Small intestine (tissue), 7 donors: ENCODE results near the gene XIAP. TPM values are rescaled to one million over a fixed set of nuclear protein-coding genes. Genes with fewer than 3 reads are reported as not detected.

Experiments used
- DNase-seq, 2 donors: peaks; one replicate each; pipeline versions ENCODE4 v3.0.0 to v3.0.0-alpha.2; 2013
- FAIRE-seq: peaks from 2 replicates; lab custom pipeline; 2012; peaks lifted over from hg19 to GRCh38; lab: Jason Lieb, UNC
- H3K27ac ChIP-seq, 3 donors: one replicate each; pipeline ENCODE4 v1.5.1; 2013; ENCODE audit warnings: low read length in 2 of 3, mild to moderate bottlenecking in 2 of 3, control low read depth in 1 of 3, inconsistent platforms in 1 of 3, low read depth in 1 of 3, moderate library complexity in 1 of 3
- H3K27me3 ChIP-seq, 3 donors: one replicate each; pipeline ENCODE4 v1.6.1; 2013; ENCODE audit warnings: low read length in 3 of 3, inconsistent platforms in 1 of 3; ENCODE audit not compliant: control insufficient read depth in 3 of 3, insufficient read depth in 3 of 3
- H3K36me3 ChIP-seq, 3 donors: one replicate each; pipeline ENCODE4 v1.6.1; 2013; ENCODE audit warnings: low read length in 3 of 3, inconsistent platforms in 1 of 3, low read depth in 1 of 3, mild to moderate bottlenecking in 1 of 3, moderate library complexity in 1 of 3; ENCODE audit not compliant: control insufficient read depth in 3 of 3, insufficient read depth in 2 of 3
- H3K4me1 ChIP-seq, 3 donors: one replicate each; pipeline ENCODE4 v1.6.1; 2013; ENCODE audit warnings: low read length in 2 of 3, inconsistent platforms in 1 of 3, low read depth in 1 of 3, mild to moderate bottlenecking in 1 of 3, moderate library complexity in 1 of 3; ENCODE audit not compliant: control insufficient read depth in 3 of 3, insufficient read depth in 2 of 3
- H3K4me3 ChIP-seq, 3 donors: one replicate each; pipeline ENCODE4 v1.5.1; 2013; ENCODE audit warnings: low read length in 3 of 3, control low read depth in 1 of 3, inconsistent platforms in 1 of 3, low read depth in 1 of 3, mild to moderate bottlenecking in 1 of 3, moderate library complexity in 1 of 3
- H3K9me3 ChIP-seq, 2 donors: one replicate each; pipeline ENCODE4 v1.6.1; 2013; ENCODE audit warnings: low read depth in 1 of 2, low read length in 1 of 2; ENCODE audit not compliant: control insufficient read depth in 2 of 2, insufficient read depth in 1 of 2
- WGBS, 3 donors: extraction: QIAGEN DNeasy Blood & Tissue Kit; methylation state at CpG; one replicate each; pipeline ENCODE4 v1.1.7; 2013; 5-methylcytosine and 5-hydroxymethylcytosine counted together
- polyA plus RNA-seq, 4 donors: library from polyadenylated mRNA; stranded (reverse) in 3 of 4; unstranded in 1 of 4; fragments of 200-250 nt in 3 of 4; fragments of 120-200 nt in 1 of 4; gene quantifications; one replicate each; pipeline versions ENCODE4 v1.2.1 to v1.2.3, GENCODE V29; 2013
- donor health status: healthy with polysubstance abuse.
- donor health status: control.
- donor health status: control.
- donor health status: Bipolar disorder and iron deficiency.
- donor health status: healthy.

The XIAP gene
- polyA plus RNA-seq, 4 donors, result 11.6 to 35.4 (median 14.3) TPM

- FAIRE-seq (no peak), DNase-seq (no peak)
- H3K27me3 ChIP-seq, result no peaks in the 10 kb centered on the region
- WGBS, 3 donors, result 42 to 70% (median 65%) methylated on average over 1 of the region's 1 CpG
- no peaks in the 10 kb centered on the region for H3K4me1 ChIP-seq
- no peaks in the 10 kb centered on the region for H3K9me3 ChIP-seq
- no peaks in the 10 kb centered on the region for H3K36me3 ChIP-seq
- H3K27ac ChIP-seq, result no peak overlapping the region
- H3K4me3 ChIP-seq, result no peak overlapping the region
These were observed 83.2 kb downstream of the XIAP start for GRCh38 chrX:123943074-123943473.

- Histone ChIP-seq H3K4me1 (no peaks in the 10 kb centered on the region), H3K27me3 (no peaks in the 10 kb centered on the region), H3K9me3 (no peaks in the 10 kb centered on the region), H3K27ac (no peak overlapping the region), H3K4me3 (no peak overlapping the region), H3K36me3 (no peaks in the 10 kb centered on the region)
- DNase-seq, result no peak
- 39 to 48% (median 45%) methylated on average over 2 of the region's 2 CpGs for WGBS, 3 donors
- no peak for FAIRE-seq
These were observed 83.6 kb downstream of the XIAP start for GRCh38 chrX:123943488-123943887.

DNA sequence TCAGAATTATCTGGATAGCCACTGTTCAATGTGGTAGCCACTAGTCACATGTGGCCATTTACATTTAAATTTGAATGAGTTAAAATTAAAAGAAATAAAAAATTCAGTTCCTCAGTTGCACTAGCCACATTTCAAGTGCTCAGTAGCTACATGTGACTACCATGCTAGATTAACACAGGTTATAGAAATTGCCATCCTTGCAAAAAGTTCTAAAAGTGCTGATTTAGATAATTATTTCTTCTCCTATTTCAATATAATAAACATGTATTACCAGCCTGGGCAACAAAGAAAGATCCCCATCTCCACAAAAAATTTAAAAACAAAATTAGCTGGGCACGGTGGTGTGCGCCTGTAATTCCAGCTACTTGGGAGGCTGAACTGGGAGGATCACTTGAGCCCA lies 90.0 kb downstream of the XIAP start:
- DNase-seq (no peak), FAIRE-seq (no peak)
- Histone ChIP-seq H3K4me3 (no peak overlapping the region), H3K27me3 (no peaks in the 10 kb centered on the region), H3K27ac (no peak overlapping the region), H3K4me1 (peaks cover 0 to 6% (median 0%) of the 10 kb centered on the region in 3 donors), H3K9me3 (peaks cover 0 to 3% of the 10 kb centered on the region in 2 donors), H3K36me3 (no peaks in the 10 kb centered on the region)
- WGBS, 3 donors, result 88 to 98% (median 98%) methylated on average over 2 of the region's 2 CpGs

GRCh38 chrX:123959281-123960063 lies 99.6 kb downstream of the XIAP start:
- Histone ChIP-seq H3K4me1 (no peaks in the 10 kb centered on the region), H3K27me3 (no peaks in the 10 kb centered on the region), H3K27ac (peak overlapping the region; percentile 83 to 99 (median 98)), H3K36me3 (no peaks in the 10 kb centered on the region), H3K9me3 (no peaks in the 10 kb centered on the region), H3K4me3 (peak overlapping the region; percentile 30 to 87 (median 65))
- DNase-seq (peak; percentile 37 to 58), FAIRE-seq (no peak)
- 2 to 31% (median 7%) methylated on average over 32 to 35 of the region's 35 CpGs for WGBS, 3 donors

DNA sequence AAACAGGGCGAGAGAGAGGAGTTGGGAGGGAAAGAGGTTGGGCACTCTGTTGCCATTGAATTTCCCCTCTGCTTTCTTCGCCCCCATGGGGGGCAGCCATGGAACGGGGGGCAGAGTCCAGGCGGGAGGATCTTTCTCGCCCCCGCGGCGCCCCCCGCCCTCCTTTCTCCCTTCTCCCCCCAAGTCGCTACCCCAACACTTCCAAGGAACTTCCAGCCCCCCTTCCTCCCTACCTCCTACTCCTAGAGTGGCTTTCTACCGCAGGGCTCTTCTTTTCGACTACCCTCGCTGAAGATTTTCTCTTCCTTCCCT lies 101.1 kb downstream of the XIAP start:
- Histone ChIP-seq H3K4me3 (peak overlapping the region; percentile 68 to 85 (median 76)), H3K9me3 (no peaks in the 10 kb centered on the region), H3K27me3 (no peaks in the 10 kb centered on the region), H3K4me1 (no peaks in the 10 kb centered on the region), H3K36me3 (no peaks in the 10 kb centered on the region), H3K27ac (peak overlapping the region; percentile 97 to 100 (median 97))
- 0 to 40% (median 22%) methylated on average over 1 to 13 of the region's 13 CpGs for WGBS, 3 donors
- DNase-seq (no peak), FAIRE-seq (no peak)

DNA sequence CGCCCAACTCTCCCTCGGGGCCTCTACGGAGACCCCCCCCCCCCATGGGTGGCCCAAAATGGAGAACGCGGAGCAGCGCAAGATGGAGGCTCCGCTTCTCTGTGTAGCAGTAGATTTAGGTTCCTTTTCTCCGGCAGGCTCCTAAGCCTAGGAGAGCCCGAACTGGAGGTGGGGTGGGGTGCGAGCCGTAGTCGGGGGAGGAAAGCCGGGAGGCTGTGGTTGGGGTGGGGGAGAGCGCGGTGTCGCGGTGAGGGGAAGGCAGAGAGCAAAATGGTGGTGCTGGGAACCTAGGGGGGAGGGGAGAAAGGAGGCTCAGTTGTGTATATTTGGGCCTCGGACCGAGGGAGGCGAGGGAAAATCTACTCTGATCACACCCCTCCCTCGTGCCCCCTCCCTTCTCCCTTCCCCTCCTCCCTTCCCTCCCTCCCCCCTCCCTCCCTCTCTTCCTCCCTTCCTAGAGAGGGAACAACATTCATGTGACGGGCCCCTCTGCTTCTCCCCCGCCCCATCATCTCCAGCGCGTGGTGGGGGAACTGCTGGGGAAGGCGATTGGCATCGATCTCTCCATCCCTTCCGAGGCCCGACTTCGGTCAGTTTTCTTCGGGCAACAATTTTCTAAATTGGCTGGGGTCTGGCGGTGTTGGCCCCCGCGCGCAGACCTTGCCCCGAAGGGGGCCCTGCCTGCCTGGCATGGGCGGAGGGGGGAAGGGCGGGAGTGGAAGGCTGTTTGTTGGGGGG lies 101.6 kb downstream of the XIAP start, which contains the start of gene STAG2:
STAG2 (plus strand) TSS at position 439 of the 738 bp plus-strand sequence. CDS start 60,922 bp downstream, outside the sequence.
- DNase-seq, result peak; percentile 68 to 76
- Histone ChIP-seq H3K9me3 (no peaks in the 10 kb centered on the region), H3K4me1 (no peaks in the 10 kb centered on the region), H3K36me3 (no peaks in the 10 kb centered on the region), H3K27me3 (no peaks in the 10 kb centered on the region), H3K4me3 (peak within 1 kb of the TSS; percentile 68 to 85 (median 76)), H3K27ac (peak within 1 kb of the TSS; percentile 97 to 100 (median 97))
- 1 to 48% (median 18%) methylated on average over 16 to 36 of the region's 38 CpGs for WGBS, 3 donors
- FAIRE-seq, result no peak

- peak overlapping the region; percentile 91 to 100 (median 97) for H3K27ac ChIP-seq
- no peaks in the 10 kb centered on the region for H3K9me3 ChIP-seq
- WGBS, 3 donors, result 0 to 42% (median 5%) methylated on average over 22 to 23 of the region's 23 CpGs
- peak overlapping the region; percentile 68 to 85 (median 76) for H3K4me3 ChIP-seq
- DNase-seq, result peak in 1 of 2 donors; percentile 40
- no peaks in the 10 kb centered on the region for H3K36me3 ChIP-seq
- no peaks in the 10 kb centered on the region for H3K27me3 ChIP-seq
- no peak for FAIRE-seq
- H3K4me1 ChIP-seq, result no peaks in the 10 kb centered on the region
These were observed 102.2 kb downstream of the XIAP start for GRCh38 chrX:123962006-123962467.

- Histone ChIP-seq H3K36me3 (no peaks in the 10 kb centered on the region), H3K4me3 (peak overlapping the region; percentile 68 to 85 (median 76)), H3K27ac (peak overlapping the region; percentile 91 to 100 (median 97)), H3K27me3 (no peaks in the 10 kb centered on the region), H3K9me3 (no peaks in the 10 kb centered on the region), H3K4me1 (no peaks in the 10 kb centered on the region)
- 0 to 35% (median 7%) methylated on average over 22 of the region's 22 CpGs for WGBS, 3 donors
- peak; percentile 84 to 88 for DNase-seq
- FAIRE-seq, result no peak
These were observed 103.0 kb downstream of the XIAP start for GRCh38 chrX:123962794-123963373.
